Measurements from ENCODE around the gene CTAGE4.
"Not testable (repeated sequence)": the region's sequence is repeated elsewhere in the genome, so short reads cannot be mapped to it uniquely, and the experiment has no call there.

The CTAGE4 gene

DNA sequence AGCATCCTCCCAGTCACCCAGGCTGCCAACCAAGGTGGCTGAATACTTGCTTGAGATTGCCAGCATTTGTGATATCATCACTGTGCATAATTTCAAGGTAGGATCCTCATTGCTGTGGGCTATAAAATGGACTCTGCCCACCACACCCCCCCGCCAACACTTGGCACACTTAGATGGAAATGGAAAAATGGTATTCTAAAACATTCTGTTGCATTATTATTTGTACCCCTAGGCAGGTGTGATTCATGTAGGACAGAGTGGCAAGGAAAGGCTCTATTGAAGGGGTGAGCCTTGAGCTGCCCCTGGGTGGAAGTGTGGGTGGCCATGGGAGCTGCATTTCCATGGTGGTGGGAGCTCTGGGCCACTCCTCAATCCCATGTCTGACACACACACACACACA, 35.3 kb downstream of the CTAGE4 start:
- H3K4me3 ChIP-seq (ENCODE audit: low read depth, low read length); DNase-seq (ENCODE audit: low read depth): not testable (repeated sequence)

DNA sequence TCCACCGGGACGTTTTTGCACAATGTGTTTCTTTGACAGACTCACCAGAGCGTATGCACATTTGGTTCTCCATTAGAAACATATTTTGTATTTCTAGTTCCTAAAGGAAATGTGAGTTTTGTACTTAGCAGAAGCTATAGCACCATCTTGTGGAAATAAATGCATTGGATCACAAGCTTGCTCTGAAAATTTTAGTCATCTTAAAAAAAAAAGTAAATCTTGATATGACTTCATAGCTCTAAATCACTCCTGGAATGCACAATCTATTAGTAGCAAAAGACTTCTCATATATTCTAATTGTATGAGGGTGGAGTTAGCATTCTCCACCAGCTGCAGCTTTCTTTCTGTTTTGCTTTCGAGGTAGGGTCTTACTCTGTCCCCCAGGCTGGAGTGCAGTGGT, 35.9 kb downstream of the CTAGE4 start:
- H3K4me3 ChIP-seq (ENCODE audit: low read depth, low read length); DNase-seq (ENCODE audit: low read depth): not testable (repeated sequence)

DNA sequence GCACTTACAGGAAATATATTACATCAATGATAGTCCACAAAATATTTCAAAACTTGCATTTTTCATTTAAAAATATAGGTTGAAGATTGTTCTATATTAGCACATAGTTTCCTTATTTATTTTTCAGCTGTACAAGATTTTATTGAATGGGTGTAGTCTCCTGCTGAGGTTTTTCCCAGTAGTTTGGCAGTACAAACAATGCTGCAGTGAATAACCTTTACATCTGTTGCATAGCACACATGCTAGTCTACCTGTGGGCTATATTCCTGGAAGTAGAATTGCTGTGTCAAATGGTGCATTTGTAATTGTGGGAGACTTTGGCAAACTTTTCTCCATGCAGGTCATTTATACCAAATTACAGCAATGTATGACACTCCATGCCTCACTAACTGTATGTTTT, 37.3 kb downstream of the CTAGE4 start:
- not testable (repeated sequence) for DNase-seq (ENCODE audit: low read depth); H3K4me3 ChIP-seq (ENCODE audit: low read depth, low read length)

DNA sequence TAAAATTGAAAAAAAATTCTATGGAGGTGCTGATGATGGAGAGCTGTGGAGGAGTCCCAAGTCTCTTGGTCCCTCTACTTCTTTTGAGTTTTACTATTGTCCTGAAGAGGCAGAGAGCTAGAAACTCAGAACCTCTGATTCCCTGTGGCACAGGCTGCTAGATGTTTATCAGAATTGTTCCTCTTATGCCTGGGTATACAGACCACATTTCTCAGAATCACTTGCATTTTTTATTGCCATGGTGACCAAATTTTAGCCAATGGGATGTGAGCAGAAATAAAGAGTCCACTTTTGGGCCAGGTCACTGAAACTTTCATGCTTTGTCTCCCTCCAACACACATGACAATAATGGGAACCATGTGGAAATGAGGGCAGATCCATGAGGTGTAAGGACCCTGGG, 40.4 kb downstream of the CTAGE4 start:
- H3K4me3 ChIP-seq (ENCODE audit: low read depth, low read length); DNase-seq (ENCODE audit: low read depth): not testable (repeated sequence)

DNA sequence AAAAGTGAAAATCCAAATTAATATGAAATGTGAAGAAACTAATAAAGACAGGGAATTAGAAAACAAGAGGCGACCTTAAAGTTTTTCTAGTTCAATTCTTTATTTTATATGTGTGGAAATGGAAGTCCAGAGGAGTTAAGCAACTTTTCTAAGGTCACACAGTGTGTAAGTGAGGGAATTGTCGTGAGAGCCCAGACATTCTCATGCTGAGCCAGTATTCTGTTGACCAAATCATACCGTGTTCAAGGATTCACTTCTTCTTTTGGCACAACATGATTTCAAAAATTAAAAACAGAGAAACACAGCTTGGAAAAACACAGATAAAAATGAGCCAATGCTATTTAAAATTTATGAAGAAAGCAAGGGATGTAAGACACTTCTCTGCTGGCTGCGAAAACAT, 43.6 kb downstream of the CTAGE4 start:
- not testable (repeated sequence) for DNase-seq (ENCODE audit: low read depth); H3K4me3 ChIP-seq (ENCODE audit: low read depth, low read length)

DNA sequence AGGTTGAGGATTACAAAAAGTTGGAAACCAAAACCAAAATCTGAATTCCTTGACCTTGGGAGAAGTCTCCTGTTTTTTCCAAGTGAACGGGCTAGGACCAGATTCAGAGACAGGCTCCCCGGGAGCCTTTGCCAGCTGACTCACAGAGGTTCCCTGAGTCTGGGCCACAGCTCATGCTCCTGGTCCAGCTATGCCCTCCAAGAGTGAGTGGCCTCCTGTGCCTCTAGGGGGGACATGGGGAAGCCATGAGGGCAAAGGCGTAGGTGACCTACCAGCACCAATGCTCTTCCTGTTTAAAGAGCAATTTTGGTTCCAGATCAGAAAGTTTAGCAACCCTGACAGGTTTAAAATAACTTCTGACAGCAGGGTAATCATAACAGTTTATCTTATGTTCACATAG, 45.5 kb downstream of the CTAGE4 start:
- DNase-seq (ENCODE audit: low read depth); H3K4me3 ChIP-seq (ENCODE audit: low read depth, low read length): not testable (repeated sequence)

DNA sequence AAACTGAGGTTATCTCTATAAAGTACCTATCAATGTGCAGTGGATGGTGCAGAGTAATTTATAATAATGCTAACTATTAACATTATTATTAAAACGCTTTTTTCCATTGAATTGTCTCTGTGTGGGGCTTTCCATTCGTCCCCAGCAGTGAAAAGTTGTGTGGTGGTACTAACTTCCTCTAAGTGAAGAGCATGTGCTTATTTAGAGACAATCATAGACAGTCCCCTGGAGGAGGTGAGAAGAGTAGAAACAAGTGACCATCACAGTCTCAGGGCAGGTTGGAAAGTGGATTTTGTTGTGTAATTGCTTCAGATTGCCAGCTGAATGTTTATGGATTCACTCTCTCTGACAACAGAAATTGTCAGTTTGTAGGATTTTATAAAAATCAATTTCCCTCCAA, 47.8 kb downstream of the CTAGE4 start:
- H3K4me3 ChIP-seq (ENCODE audit: low read depth, low read length); DNase-seq (ENCODE audit: low read depth): not testable (repeated sequence)

DNA sequence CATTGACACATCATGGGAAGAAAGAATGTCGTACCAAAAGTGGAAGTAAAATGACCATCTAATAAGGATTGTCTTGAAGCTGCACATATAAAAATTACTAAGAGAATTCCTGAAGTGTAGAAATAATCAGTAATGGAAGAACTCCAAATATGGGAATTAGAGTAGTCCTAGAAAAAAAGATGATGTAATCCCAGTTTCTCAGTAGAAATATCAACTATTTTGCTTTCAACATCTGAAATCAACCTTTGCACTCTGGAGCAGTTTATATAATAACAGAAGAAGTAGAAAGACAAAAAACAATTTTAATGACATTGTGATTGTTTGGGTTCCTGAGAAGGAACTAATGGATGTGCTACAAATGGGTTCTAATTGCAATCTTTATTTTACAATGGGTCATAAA, 49.8 kb downstream of the CTAGE4 start:
- DNase-seq (ENCODE audit: low read depth); H3K4me3 ChIP-seq (ENCODE audit: low read depth, low read length): not testable (repeated sequence)

Data from GM12864 (cell line).